Prostate gland (tissue), 2 donors: ENCODE measurements around the gene ZBTB1. TPM values are rescaled to one million over a fixed set of nuclear protein-coding genes. Genes with fewer than 3 reads are reported as not detected.

Source experiments
- DNase-seq: peaks from one replicate; pipeline ENCODE4 v3.0.0-alpha.2; 2019; ENCODE audit warnings: low spot score
- H3K27ac ChIP-seq, 2 donors: fragments of 200-600 bp; sonication (generic); 2 replicates each; pipeline ENCODE4 v1.5.1; 2017 to 2019
- H3K27me3 ChIP-seq: fragments of 200-600 bp; sonication (generic); replicated peaks from 2 replicates; pipeline ENCODE4 v1.5.1; 2019; ENCODE audit not compliant: insufficient read depth
- H3K36me3 ChIP-seq, 2 donors: fragments of 200-600 bp; sonication (generic); 1 replicate in 1 of 2; 2 replicates in 1 of 2; pipeline versions ENCODE4 v1.5.1 to v1.8.1; 2017 to 2019
- H3K4me1 ChIP-seq: fragments of 200-600 bp; sonication (generic); replicated peaks from 2 replicates; pipeline ENCODE4 v1.5.1; 2019
- H3K4me3 ChIP-seq, 2 donors: fragments of 200-600 bp; sonication (generic); 2 replicates each; pipeline ENCODE4 v1.5.1; 2017 to 2019
- H3K9me3 ChIP-seq: fragments of 200-600 bp; sonication (generic); 2 replicates; pipeline ENCODE4 v1.5.1; 2017
- CTCF ChIP-seq, 4 experiments: fragments of 200-600 bp in 2 of 4; fragments of 450-650 bp in 2 of 4; sonication (generic) in 2 of 4; IDR thresholded peaks; 1 replicate in 3 of 4; 2 replicates in 1 of 4; pipeline ENCODE4 v1.5.1; 2016 to 2019; ENCODE audit warnings: antibody characterized with exemption in 4 of 4, mild to moderate bottlenecking in 2 of 4, moderate library complexity in 2 of 4
- WGBS: methylation state at CpG from one replicate; pipeline ENCODE4 v1.1.5; 2018; 5-methylcytosine and 5-hydroxymethylcytosine counted together
- intact Hi-C: fragments of 100-400 bp; cut with DNase I; formaldehyde crosslinking; loops from one replicate; pipeline ENCODE4 v1.14.2; 2022
- small RNA-seq, 2 donors: library from RNA; depleted of rRNA; stranded (forward); fragments of <200 nt; gene quantifications; one replicate each; pipeline ENCODE3, GENCODE V24; 2016
- total RNA-seq, 2 donors: library from RNA; depleted of rRNA; stranded (reverse); fragments of >200 nt; gene quantifications; one replicate each; pipeline ENCODE4 v1.1.0, GENCODE V29; 2016

ZBTB1 gene
- total RNA-seq, 2 donors from 2014 or later, result 56.5 to 74.3 TPM

DNA sequence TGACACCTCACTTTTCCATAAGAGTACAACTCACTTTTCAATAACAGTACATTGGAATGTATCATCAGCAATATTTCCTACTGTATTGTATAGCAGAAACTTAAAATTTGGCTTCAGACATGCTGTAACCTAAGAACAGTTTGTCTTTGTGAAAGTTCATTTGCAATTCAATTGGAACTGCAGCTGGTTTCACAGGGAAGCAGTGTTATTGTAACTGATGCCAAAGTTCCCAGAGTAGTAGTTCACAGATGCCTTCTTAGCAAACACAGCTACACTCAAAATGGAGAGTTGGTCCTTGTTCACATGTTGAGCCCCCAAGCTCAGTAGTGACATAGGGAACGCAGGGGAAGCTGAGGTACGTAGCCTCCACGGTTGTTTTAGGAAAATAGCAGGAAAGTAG lies 68.5 kb downstream of the ZBTB1 start:
- no peaks in the 10 kb centered on the region for H3K4me1 ChIP-seq
- 69% methylated on average over 3 of the region's 3 CpGs for WGBS
- DNase-seq, result no peak
- H3K9me3 ChIP-seq, result no peaks in the 10 kb centered on the region
- H3K36me3 ChIP-seq, result no peaks in the 10 kb centered on the region
- no peak overlapping the region for H3K4me3 ChIP-seq
- TF ChIP-seq CTCF (IDR thresholded peaks at IDR 0.05), result no peak
- intact Hi-C loops, result no loop called here
- H3K27ac ChIP-seq, result no peak overlapping the region
- H3K27me3 ChIP-seq, result no peaks in the 10 kb centered on the region

Small RNA genes lying within 50 kb of the gene (small RNA-seq; reads per million reads assigned to genes)
- gene AL049869.4, result 0 reads per million in 2 donors

Other genes with a start within 250 kb of the ZBTB1 start
- 10 to 100 TPM in 1 of 2 donors, under 1 TPM in 1; 0.68 to 21.4 TPM for gene ESR2, start 210.4 kb upstream of the ZBTB1 start, total RNA-seq
- 10 to 100 TPM; 26.1 to 34.7 TPM for gene MTHFD1, start 116.4 kb upstream of the ZBTB1 start, total RNA-seq
- gene AKAP5, start 39.3 kb upstream of the ZBTB1 start, total RNA-seq, result under 1 TPM; 0.51 to 0.82 TPM
- gene ZBTB25, start 932 bp upstream of the ZBTB1 start, total RNA-seq, result 10 to 100 TPM; 10.2 to 20.2 TPM
- 10 to 100 TPM; 35.9 to 59.9 TPM for gene HSPA2, start 36.0 kb downstream of the ZBTB1 start, total RNA-seq
- gene PPP1R36, start 45.2 kb downstream of the ZBTB1 start, total RNA-seq, result 1 to 10 TPM; 2.0 to 8.6 TPM
- 10 to 100 TPM; 57.8 to 69.7 TPM for gene PLEKHG3, start 199.7 kb downstream of the ZBTB1 start, total RNA-seq